ENCODE results near the gene CLEC20A. TPM values are rescaled to one million over a fixed set of nuclear protein-coding genes. Genes with fewer than 3 reads are reported as not detected.
A peak's percentile ranks its signal among the peaks of the same experiment; 100 is the strongest.

The CLEC20A gene
- total RNA-seq, 1 experiment from 2014 or later, result not detected

- no peaks in the 10 kb centered on the region for H3K79me2 ChIP-seq (ENCODE audit: low read depth)
- peaks cover 6% of the 10 kb centered on the region; the same call in 1 of the 2 replicates for H3F3A ChIP-seq (ENCODE audit: insufficient read depth, low read depth)
- ChIA-PET CTCF (no interaction called here), POLR2A (ENCODE audit: unreplicated experiment) (interaction anchor here (0.6 kb wide), 1 partner anchor 141 kb away, joined by 3 read pairs; no protein-coding TSS in a partner anchor)
- no peak overlapping the region for H3K27ac ChIP-seq
- H3K9me2 ChIP-seq (ENCODE audit: insufficient read depth), result no peaks in the 10 kb centered on the region; the same call in 1 of the 2 replicates
- peak in 1 of 2 experiments; percentile 39 for DNase-seq
- TF ChIP-seq EZH2 (IDR thresholded peaks at IDR 0.05; ENCODE audit: low read depth) (no peak), CTCF (conservative IDR thresholded peaks at IDR 0.05) (no peak)
- H3K4me1 ChIP-seq (replicated peaks; ENCODE audit: insufficient read depth), result peaks cover 10% of the 10 kb centered on the region; the same call in 1 of the 2 replicates
- intact Hi-C loops (cut with micrococcal nuclease; ENCODE audit: unreplicated experiment), result loop anchor here (5.0 kb wide), 1 partner anchor 139 kb away; no protein-coding TSS in a partner anchor
- H3K4me2 ChIP-seq, result no peak overlapping the region
- H3K36me3 ChIP-seq (ENCODE audit: low read depth), result peaks cover 20% of the 10 kb centered on the region; the same call in 1 of the 2 replicates
- H4K20me1 ChIP-seq (ENCODE audit: insufficient read depth), result no peaks in the 10 kb centered on the region
- no peak overlapping the region for H2AFZ ChIP-seq
- no peak overlapping the region for H3K4me3 ChIP-seq
- no peaks in the 10 kb centered on the region for H3K9me3 ChIP-seq (ENCODE audit: insufficient read depth, low read depth)
- BruUV-seq (replicated peaks), result no TSS peak
- no peaks in the 10 kb centered on the region for H3K27me3 ChIP-seq (ENCODE audit: insufficient read depth, low read depth)
Observed at GRCh38 chr1:178451529-178451928, 45.2 kb downstream of the CLEC20A start.

GRCh38 chr1:178450871-178451270 is 45.9 kb downstream of the CLEC20A start:
- Histone ChIP-seq H2AFZ (no peak overlapping the region), H3K4me2 (no peak overlapping the region), H4K20me1 (ENCODE audit: insufficient read depth) (no peaks in the 10 kb centered on the region), H3K9me3 (ENCODE audit: insufficient read depth, low read depth) (no peaks in the 10 kb centered on the region), H3K4me1 (replicated peaks; ENCODE audit: insufficient read depth) (peaks cover 10% of the 10 kb centered on the region; the same call in 1 of the 2 replicates), H3K27me3 (ENCODE audit: insufficient read depth, low read depth) (no peaks in the 10 kb centered on the region), H3K79me2 (ENCODE audit: low read depth) (no peaks in the 10 kb centered on the region), H3K27ac (no peak overlapping the region), H3K4me3 (no peak overlapping the region), H3K36me3 (ENCODE audit: low read depth) (peaks cover 20% of the 10 kb centered on the region; the same call in 1 of the 2 replicates), H3K9me2 (ENCODE audit: insufficient read depth) (no peaks in the 10 kb centered on the region; the same call in 1 of the 2 replicates), H3F3A (ENCODE audit: insufficient read depth, low read depth) (peaks cover 6% of the 10 kb centered on the region; the same call in 1 of the 2 replicates)
- TF ChIP-seq CTCF (conservative IDR thresholded peaks at IDR 0.05), result no peak
- no peak for TF ChIP-seq EZH2 (IDR thresholded peaks at IDR 0.05; ENCODE audit: low read depth)
- ChIA-PET CTCF (no interaction called here), POLR2A (ENCODE audit: unreplicated experiment) (interaction anchor here (0.6 kb wide), 1 partner anchor 14 kb away, joined by 6 read pairs; no protein-coding TSS in a partner anchor)
- DNase-seq, result no peak
- intact Hi-C loops (cut with micrococcal nuclease; ENCODE audit: unreplicated experiment), result loop anchor here (5.0 kb wide), 1 partner anchor 139 kb away; no protein-coding TSS in a partner anchor
- no TSS peak for BruUV-seq (replicated peaks)

- H3K4me1 ChIP-seq (replicated peaks; ENCODE audit: insufficient read depth), result no peaks in the 10 kb centered on the region
- H4K20me1 ChIP-seq (ENCODE audit: insufficient read depth), result no peaks in the 10 kb centered on the region
- H3K36me3 ChIP-seq (ENCODE audit: low read depth), result peaks cover 30% of the 10 kb centered on the region; the same call in 1 of the 2 replicates
- BruUV-seq (replicated peaks), result no TSS peak
- ChIA-PET CTCF (no interaction called here), POLR2A (ENCODE audit: unreplicated experiment) (no interaction called here)
- H3K27ac ChIP-seq, result no peak overlapping the region
- intact Hi-C loops (cut with micrococcal nuclease; ENCODE audit: unreplicated experiment), result no loop called here
- no peak overlapping the region for H3K4me3 ChIP-seq
- DNase-seq, result no peak
- H3F3A ChIP-seq (ENCODE audit: insufficient read depth, low read depth), result no peaks in the 10 kb centered on the region
- no peaks in the 10 kb centered on the region for H3K27me3 ChIP-seq (ENCODE audit: insufficient read depth, low read depth)
- no peaks in the 10 kb centered on the region for H3K9me3 ChIP-seq (ENCODE audit: insufficient read depth, low read depth)
- no peak for TF ChIP-seq CTCF (conservative IDR thresholded peaks at IDR 0.05)
- no peak for TF ChIP-seq EZH2 (IDR thresholded peaks at IDR 0.05; ENCODE audit: low read depth)
- no peaks in the 10 kb centered on the region for H3K79me2 ChIP-seq (ENCODE audit: low read depth)
- no peak overlapping the region for H3K4me2 ChIP-seq
- H3K9me2 ChIP-seq (ENCODE audit: insufficient read depth), result no peaks in the 10 kb centered on the region; the same call in 1 of the 2 replicates
- no peak overlapping the region for H2AFZ ChIP-seq
Observed at GRCh38 chr1:178442925-178443324, 53.8 kb downstream of the CLEC20A start.
